PFSK-1 (cell line): ENCODE measurements around the gene DHX34.

Source experiments
- FOXP2 ChIP-seq: optimal IDR thresholded peaks from 2 replicates; pipeline ENCODE3; 2011; ENCODE audit warnings: borderline replicate concordance, control low read depth, inconsistent platforms; ENCODE audit not compliant: insufficient read depth; ENCODE audit errors: extremely low read length, extremely low read depth
- POLR2AphosphoS5 ChIP-seq: IDR thresholded peaks from 2 replicates; pipeline ENCODE4 v1.6.1; 2012; ENCODE audit warnings: low read depth, mild to moderate bottlenecking, control low read depth, low read length, moderate library complexity
- REST ChIP-seq, 2 experiments: IDR thresholded peaks; 2 replicates each; pipeline versions ENCODE4 v1.6.1 to v1.8.0; 2011 to 2012; ENCODE audit warnings: low read depth in 2 of 2, low read length in 2 of 2, control low read depth in 1 of 2, inconsistent platforms in 1 of 2, mild to moderate bottlenecking in 1 of 2, moderate library complexity in 1 of 2; ENCODE audit not compliant: insufficient read depth in 1 of 2
- SIN3A ChIP-seq: IDR thresholded peaks from 2 replicates; pipeline ENCODE4 v1.6.1; 2012; ENCODE audit warnings: mild to moderate bottlenecking, low read length, moderate library complexity, borderline replicate concordance; ENCODE audit not compliant: insufficient read depth
- TAF1 ChIP-seq: IDR thresholded peaks from 2 replicates; pipeline ENCODE4 v1.6.1; 2012; ENCODE audit warnings: low read length, control low read depth, borderline replicate concordance; ENCODE audit not compliant: insufficient read depth

The DHX34 gene

GRCh38 chr19:47415953-47416642, 67.0 kb downstream of the DHX34 start:
- no peak for TF ChIP-seq SIN3A
- TF ChIP-seq FOXP2 = no peak
- TF ChIP-seq POLR2AphosphoS5 = no peak
- no peak for TF ChIP-seq REST (IDR thresholded peaks at IDR 0.05; ENCODE audit: insufficient read depth in 1 of 2, low read depth in 2 of 2, low read length in 2 of 2)
- no peak for TF ChIP-seq TAF1

- no peak for TF ChIP-seq TAF1
- TF ChIP-seq REST (IDR thresholded peaks at IDR 0.05; ENCODE audit: insufficient read depth in 1 of 2, low read depth in 2 of 2, low read length in 2 of 2) = no peak
- TF ChIP-seq FOXP2 = no peak
Measured at GRCh38 chr19:47416643-47416985, 67.5 kb downstream of the DHX34 start.

- no peak for TF ChIP-seq FOXP2
Measured at GRCh38 chr19:47417107-47417745, 68.1 kb downstream of the DHX34 start.

GRCh38 chr19:47417746-47418691, 68.9 kb downstream of the DHX34 start:
- TF ChIP-seq SIN3A (no peak), TAF1 (no peak), FOXP2 (no peak), REST (IDR thresholded peaks at IDR 0.05; ENCODE audit: insufficient read depth in 1 of 2, low read depth in 2 of 2, low read length in 2 of 2) (no peak)

- TF ChIP-seq REST (IDR thresholded peaks at IDR 0.05; ENCODE audit: insufficient read depth in 1 of 2, low read depth in 2 of 2, low read length in 2 of 2) = no peak
- no peak for TF ChIP-seq POLR2AphosphoS5
- TF ChIP-seq SIN3A = no peak
- no peak for TF ChIP-seq TAF1
- TF ChIP-seq FOXP2 = no peak
Measured at GRCh38 chr19:47418692-47419029, 69.5 kb downstream of the DHX34 start.
